Mononuclear cell (primary cell): ENCODE results near the gene ADTRP. TPM values are rescaled to one million over a fixed set of nuclear protein-coding genes. Genes with fewer than 3 reads are reported as not detected.

Experiments
- H3K27me3 ChIP-seq: 2 replicates; pipeline ENCODE4 v1.6.0; 2011; ENCODE audit warnings: low read length, control low read depth; ENCODE audit not compliant: insufficient read depth
- H3K4me1 ChIP-seq: 2 replicates; pipeline ENCODE4 v1.5.1; 2011; ENCODE audit warnings: mild to moderate bottlenecking, low read length, control low read depth; ENCODE audit not compliant: insufficient read depth
- H3K4me3 ChIP-seq: 2 replicates; pipeline ENCODE4 v1.5.1; 2011; ENCODE audit warnings: mild to moderate bottlenecking, low read length, moderate library complexity
- H3K9me3 ChIP-seq: 2 replicates; pipeline ENCODE4 v1.5.1; 2011; ENCODE audit warnings: low read depth, mild to moderate bottlenecking, control low read depth, low read length
- total RNA-seq: library from RNA; depleted of rRNA; stranded (reverse); fragments of >200 nt; gene quantifications from one replicate; pipeline ENCODE4 v1.2.3, GENCODE V29; 2012

Gene ADTRP
- total RNA-seq, 1 donor, result 32.7 TPM

- H3K4me3 ChIP-seq, result no peak overlapping the region
- no peaks in the 10 kb centered on the region for H3K9me3 ChIP-seq
- no peaks in the 10 kb centered on the region for H3K27me3 ChIP-seq
- no peaks in the 10 kb centered on the region for H3K4me1 ChIP-seq
Measured at GRCh38 chr6:11761744-11762620, 16.6 kb downstream of the ADTRP start.

DNA sequence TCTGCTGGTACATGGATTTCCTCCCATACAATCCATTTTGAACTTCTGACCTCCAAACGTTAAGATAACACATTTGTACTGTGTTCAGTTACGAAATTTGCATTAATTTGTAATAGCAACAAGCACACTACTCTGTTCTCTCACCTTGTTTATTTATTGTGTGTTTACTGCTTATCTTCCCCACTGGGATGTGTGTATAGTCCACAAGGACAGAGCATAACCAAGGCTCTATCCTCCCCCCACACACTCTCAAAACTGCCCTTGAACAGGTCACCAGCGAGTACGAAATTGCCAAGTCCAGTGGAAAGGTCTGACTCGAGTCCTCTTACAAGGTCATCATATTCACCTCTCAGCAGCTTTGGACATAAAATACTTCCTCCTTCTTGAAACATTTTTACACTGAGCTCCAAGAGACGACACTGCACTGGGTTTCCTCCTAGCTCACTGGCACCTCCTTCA lies 18.6 kb downstream of the ADTRP start:
- H3K4me1 ChIP-seq, result no peaks in the 10 kb centered on the region
- H3K27me3 ChIP-seq, result no peaks in the 10 kb centered on the region
- no peaks in the 10 kb centered on the region for H3K9me3 ChIP-seq
- no peak overlapping the region for H3K4me3 ChIP-seq

GRCh38 chr6:11758878-11759277 lies 19.7 kb downstream of the ADTRP start:
- Histone ChIP-seq H3K9me3 (no peaks in the 10 kb centered on the region), H3K4me3 (no peak overlapping the region), H3K27me3 (no peaks in the 10 kb centered on the region), H3K4me1 (no peaks in the 10 kb centered on the region)

DNA sequence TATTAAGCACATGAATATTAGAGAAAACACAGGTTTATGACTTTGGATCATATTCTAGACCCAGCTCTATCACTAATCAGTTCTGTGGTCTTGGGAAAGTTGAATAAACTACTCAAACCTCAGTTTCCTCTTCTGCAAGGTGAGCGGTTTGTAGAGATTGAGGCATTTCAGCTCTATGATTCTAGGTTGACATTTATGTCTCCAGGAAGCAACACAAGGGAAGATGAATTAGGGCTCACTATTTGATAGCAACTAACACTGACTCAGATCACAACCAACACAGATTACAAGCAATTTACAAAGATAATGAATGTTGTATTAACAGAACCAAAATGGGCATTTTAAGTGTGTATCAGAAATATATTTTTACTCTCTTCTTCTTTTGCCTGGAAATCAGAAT lies 21.9 kb downstream of the ADTRP start:
- Histone ChIP-seq H3K27me3 (no peaks in the 10 kb centered on the region), H3K4me1 (no peaks in the 10 kb centered on the region), H3K4me3 (no peak overlapping the region), H3K9me3 (no peaks in the 10 kb centered on the region)

DNA sequence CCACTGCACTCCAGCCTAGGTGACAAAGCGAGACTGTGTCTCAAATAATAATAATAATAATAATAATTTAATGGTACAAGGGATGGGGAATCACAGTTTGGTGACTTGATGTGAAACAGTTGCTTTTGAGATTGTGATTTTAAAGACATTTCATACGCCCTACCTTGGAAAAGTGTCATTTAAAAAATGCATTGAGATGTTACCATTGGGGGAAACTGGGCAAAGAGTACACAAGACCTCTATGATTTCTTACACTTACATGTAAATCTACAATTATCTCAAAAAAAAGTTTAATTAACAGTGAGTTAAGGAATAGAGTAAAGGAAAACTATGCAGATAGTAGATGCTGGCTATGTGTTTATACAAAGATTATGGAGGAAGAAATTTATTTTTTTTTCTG lies 22.3 kb downstream of the ADTRP start:
- H3K4me3 ChIP-seq, result no peak overlapping the region
- H3K9me3 ChIP-seq, result no peaks in the 10 kb centered on the region
- H3K4me1 ChIP-seq, result no peaks in the 10 kb centered on the region

GRCh38 chr6:11755725-11756124 lies 22.9 kb downstream of the ADTRP start:
- Histone ChIP-seq H3K4me3 (no peak overlapping the region), H3K27me3 (no peaks in the 10 kb centered on the region), H3K4me1 (no peaks in the 10 kb centered on the region), H3K9me3 (no peaks in the 10 kb centered on the region)

More for the DNA sequence above, 22.3 kb downstream of the ADTRP start:
- H3K27me3 ChIP-seq, result no peaks in the 10 kb centered on the region

DNA sequence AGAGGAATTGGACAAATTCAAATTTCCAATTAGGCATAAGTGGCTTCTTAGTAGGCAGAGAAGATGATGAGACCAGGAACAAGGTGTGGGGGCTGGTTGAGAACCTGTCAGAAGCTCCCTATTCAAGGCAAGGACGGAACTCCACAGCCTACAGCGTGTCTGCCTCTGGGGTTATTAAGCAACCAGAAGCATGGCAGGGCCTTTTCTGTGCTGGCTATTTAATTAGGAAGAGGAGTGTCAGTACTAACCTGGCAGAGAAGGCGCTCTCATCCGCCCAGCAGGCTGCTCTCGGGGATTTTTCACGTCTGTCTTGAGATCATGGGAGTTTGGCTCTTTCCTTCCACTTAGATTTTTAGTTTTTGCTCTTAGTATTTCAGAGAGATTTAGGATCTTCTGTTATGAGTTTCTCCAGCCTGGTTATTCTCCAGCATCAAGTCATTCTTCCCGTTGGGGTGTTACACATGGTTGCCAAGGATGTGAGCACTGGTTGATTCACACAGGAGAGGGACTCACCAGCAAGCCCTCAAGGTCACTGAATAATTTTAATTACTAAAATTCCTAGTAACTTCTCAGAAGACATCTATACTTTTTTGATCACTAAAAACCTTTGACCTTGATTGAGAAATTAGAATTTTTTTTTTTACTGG lies 23.9 kb downstream of the ADTRP start:
- Histone ChIP-seq H3K4me3 (no peak overlapping the region), H3K4me1 (no peaks in the 10 kb centered on the region), H3K27me3 (no peaks in the 10 kb centered on the region), H3K9me3 (no peaks in the 10 kb centered on the region)

GRCh38 chr6:11753798-11754197 lies 24.8 kb downstream of the ADTRP start:
- no peak overlapping the region for H3K4me3 ChIP-seq
- no peaks in the 10 kb centered on the region for H3K27me3 ChIP-seq
- no peaks in the 10 kb centered on the region for H3K9me3 ChIP-seq
- no peaks in the 10 kb centered on the region for H3K4me1 ChIP-seq

DNA sequence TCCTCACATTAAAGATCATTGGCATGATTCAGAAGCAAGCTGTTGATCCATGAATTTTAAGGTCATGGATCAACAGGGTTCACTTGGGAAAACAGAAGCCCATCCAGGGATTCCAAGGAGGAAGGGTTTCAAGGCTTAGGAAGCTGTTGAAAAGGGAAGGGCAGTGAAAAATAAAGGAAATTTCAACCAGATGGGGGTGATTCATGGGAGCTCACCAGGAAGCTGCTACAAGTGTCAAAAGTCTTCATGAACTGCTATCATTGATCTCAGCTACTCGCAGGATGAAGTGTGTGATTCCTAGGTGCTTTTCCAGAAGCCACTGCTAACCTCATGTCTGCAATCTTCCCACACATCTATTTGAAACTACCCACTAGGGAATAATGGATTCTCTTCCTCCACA lies 26.2 kb downstream of the ADTRP start:
- H3K9me3 ChIP-seq, result no peaks in the 10 kb centered on the region
- H3K4me3 ChIP-seq, result no peak overlapping the region
- no peaks in the 10 kb centered on the region for H3K27me3 ChIP-seq
- H3K4me1 ChIP-seq, result peaks cover 5% of the 10 kb centered on the region

GRCh38 chr6:11750682-11751081 lies 27.9 kb downstream of the ADTRP start:
- Histone ChIP-seq H3K4me1 (peaks cover 5% of the 10 kb centered on the region), H3K4me3 (no peak overlapping the region), H3K27me3 (no peaks in the 10 kb centered on the region), H3K9me3 (no peaks in the 10 kb centered on the region)

DNA sequence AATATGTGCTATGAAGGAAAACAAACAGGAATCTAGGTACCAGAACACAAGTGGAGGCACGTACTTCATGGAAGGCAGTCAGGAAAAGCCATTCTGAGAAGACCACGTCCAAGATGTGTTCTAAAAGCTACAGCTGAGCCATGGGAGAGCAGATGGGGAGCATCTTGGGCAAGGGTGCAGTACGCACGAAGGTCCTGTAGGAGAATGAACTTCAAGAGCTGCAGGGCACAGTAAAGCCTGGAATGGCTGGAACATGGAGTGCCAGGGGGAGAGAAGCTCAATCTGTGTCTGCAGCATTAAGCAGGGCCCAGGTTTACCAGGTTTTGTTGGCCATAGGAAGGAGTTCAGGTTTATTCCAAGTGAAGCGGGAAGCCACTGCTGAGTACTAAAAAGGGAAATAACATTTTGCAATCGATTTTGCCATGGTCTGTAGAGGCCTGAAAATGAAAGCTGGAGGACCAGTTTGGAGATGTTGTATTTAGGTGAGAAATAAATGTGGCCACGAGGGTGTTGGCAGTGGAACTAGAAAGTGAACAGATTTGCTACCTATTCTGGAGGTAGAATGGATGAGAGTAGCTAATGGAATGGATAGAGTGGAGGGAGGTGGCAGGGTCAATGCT lies 29.9 kb downstream of the ADTRP start:
- Histone ChIP-seq H3K4me3 (no peak overlapping the region), H3K27me3 (no peaks in the 10 kb centered on the region), H3K4me1 (peaks cover 5% of the 10 kb centered on the region), H3K9me3 (no peaks in the 10 kb centered on the region)

DNA sequence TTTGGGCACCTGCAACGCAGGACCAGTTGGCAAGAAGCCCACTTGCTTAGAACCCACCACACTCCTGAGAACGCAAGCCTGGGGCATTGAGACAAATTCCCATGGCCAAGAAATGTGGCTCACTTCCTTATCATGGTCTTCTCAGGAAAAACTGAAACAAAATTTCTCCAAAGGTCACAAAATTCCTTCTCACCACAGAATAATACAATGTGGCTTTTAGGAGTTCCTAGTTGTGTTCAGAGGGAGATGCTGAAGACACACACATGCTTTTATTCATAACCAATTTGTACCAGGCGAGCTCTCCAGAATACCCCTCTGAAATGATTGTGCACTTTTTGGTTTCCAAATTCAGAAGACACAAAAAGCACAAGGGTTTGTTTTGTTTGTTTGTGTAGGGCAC lies 31.6 kb downstream of the ADTRP start:
- Histone ChIP-seq H3K4me3 (no peak overlapping the region), H3K4me1 (peaks cover 5% of the 10 kb centered on the region), H3K27me3 (no peaks in the 10 kb centered on the region), H3K9me3 (no peaks in the 10 kb centered on the region)

DNA sequence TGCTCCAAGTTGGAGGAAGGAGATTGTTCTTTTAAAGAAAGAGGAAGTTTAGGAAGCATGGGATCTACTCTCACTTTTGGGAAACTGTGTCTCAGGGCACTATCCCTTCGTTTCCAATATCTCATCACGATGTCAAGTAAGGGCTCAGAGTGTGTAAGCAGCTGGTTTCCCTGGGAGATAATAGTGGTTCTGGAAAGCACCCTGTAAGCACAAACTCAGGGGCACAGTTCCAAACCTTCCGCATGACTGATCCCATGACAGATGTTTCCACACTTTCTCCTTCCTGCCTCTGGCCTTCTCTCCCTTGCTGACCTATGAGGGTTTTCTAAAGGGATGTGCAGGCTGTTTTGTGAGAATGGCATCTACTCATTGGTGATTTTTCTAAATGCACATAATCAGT lies 33.9 kb downstream of the ADTRP start:
- H3K27me3 ChIP-seq, result no peaks in the 10 kb centered on the region

DNA sequence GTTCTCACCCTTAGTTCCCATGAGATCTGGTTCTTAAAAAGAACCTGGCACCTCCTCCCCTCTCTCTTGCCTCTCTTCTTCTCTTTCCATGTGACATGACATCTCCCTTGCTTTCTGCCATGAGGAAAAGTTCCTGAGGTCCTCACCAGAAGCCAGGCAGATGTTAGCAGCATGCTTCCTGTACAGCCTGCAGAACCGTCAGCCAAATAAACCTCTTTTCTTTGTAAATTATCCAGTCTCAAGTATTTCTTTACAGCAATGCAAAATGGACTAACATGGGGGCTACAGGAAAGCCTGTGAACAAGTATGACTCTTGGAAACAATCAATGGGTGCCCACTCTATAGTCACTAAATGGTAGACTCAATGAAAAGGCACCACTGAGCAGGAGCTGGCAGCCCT lies 34.5 kb downstream of the ADTRP start:
- no peak overlapping the region for H3K4me3 ChIP-seq
- H3K9me3 ChIP-seq, result no peaks in the 10 kb centered on the region
- H3K4me1 ChIP-seq, result peaks cover 5% of the 10 kb centered on the region
- no peaks in the 10 kb centered on the region for H3K27me3 ChIP-seq

More for the DNA sequence above, 33.9 kb downstream of the ADTRP start:
- Histone ChIP-seq H3K9me3 (no peaks in the 10 kb centered on the region), H3K4me3 (no peak overlapping the region), H3K4me1 (peaks cover 5% of the 10 kb centered on the region)

GRCh38 chr6:11740875-11741274 lies 37.7 kb downstream of the ADTRP start:
- H3K9me3 ChIP-seq, result no peaks in the 10 kb centered on the region
- H3K4me1 ChIP-seq, result peaks cover 9% of the 10 kb centered on the region

More at GRCh38 chr6:11740875-11741274, 37.7 kb downstream of the ADTRP start:
- Histone ChIP-seq H3K27me3 (no peaks in the 10 kb centered on the region), H3K4me3 (no peak overlapping the region)
